OCI-LY7 (cell line): ENCODE measurements around the gene ETS2.

Source experiments
- EZH2phosphoT487 ChIP-seq: fragments of 200-600 bp; sonication (generic); IDR thresholded peaks from 2 replicates; pipeline ENCODE4 v1.6.1; 2018; ENCODE audit warnings: low read depth, borderline replicate concordance, mild to moderate bottlenecking, mixed run types, antibody characterized with exemption, low read length, moderate library complexity, mixed read lengths
- TF ChIP-seq, protein P1 (sequence below): fragments of 200-600 bp; sonication (generic); conservative IDR thresholded peaks from 2 replicates; pipeline ENCODE4 v1.5.1; 2014; ENCODE audit warnings: mild to moderate bottlenecking, antibody characterized with exemption, low read length, moderate library complexity, mixed read lengths

DNA sequence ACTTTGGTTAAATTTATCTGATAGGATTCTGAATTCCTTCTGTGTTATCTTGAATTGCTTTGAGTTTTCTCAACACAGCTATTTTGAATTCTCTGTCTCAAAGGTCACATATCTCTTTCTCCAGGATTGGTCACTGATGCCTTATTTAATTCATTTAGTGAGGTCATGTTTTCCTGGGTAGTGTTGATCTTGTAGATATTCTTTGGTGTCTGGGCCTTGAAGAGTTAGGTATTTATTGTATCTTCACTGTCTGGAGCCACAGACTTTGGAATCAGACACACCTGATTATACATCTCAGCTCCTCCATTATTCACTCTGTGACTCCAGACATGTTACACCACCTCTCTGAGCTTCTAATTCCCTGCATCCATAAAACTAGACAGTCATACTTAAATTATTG, 34.2 kb upstream of the ETS2 start:
- TF ChIP-seq EZH2phosphoT487 = no peak
- TF ChIP-seq, protein P1, sequence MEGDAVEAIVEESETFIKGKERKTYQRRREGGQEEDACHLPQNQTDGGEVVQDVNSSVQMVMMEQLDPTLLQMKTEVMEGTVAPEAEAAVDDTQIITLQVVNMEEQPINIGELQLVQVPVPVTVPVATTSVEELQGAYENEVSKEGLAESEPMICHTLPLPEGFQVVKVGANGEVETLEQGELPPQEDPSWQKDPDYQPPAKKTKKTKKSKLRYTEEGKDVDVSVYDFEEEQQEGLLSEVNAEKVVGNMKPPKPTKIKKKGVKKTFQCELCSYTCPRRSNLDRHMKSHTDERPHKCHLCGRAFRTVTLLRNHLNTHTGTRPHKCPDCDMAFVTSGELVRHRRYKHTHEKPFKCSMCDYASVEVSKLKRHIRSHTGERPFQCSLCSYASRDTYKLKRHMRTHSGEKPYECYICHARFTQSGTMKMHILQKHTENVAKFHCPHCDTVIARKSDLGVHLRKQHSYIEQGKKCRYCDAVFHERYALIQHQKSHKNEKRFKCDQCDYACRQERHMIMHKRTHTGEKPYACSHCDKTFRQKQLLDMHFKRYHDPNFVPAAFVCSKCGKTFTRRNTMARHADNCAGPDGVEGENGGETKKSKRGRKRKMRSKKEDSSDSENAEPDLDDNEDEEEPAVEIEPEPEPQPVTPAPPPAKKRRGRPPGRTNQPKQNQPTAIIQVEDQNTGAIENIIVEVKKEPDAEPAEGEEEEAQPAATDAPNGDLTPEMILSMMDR = no peak
